ENCODE data around the gene NTM. TPM values are rescaled to one million over a fixed set of nuclear protein-coding genes. Genes with fewer than 3 reads are reported as not detected.

NTM gene
- total RNA-seq, 4 donors from 2014 or later, result 3.6 to 11.8 (median 7.8) TPM

GRCh38 chr11:131792243-131792642 lies 421.8 kb downstream of the NTM start:
- ATAC-seq, result no peak
- TF ChIP-seq POLR2A (IDR thresholded peaks at IDR 0.05) (no peak), CTCF (IDR thresholded peaks at IDR 0.05) (no peak), POLR2AphosphoS5 (IDR thresholded peaks at IDR 0.05) (no peak), EP300 (IDR thresholded peaks at IDR 0.05) (no peak)
- no peak overlapping the region for H3K4me3 ChIP-seq
- no peaks in the 10 kb centered on the region for H3K9me3 ChIP-seq
- H3K4me1 ChIP-seq, result no peaks in the 10 kb centered on the region
- 50 to 51% methylated on average over 3 of the region's 3 CpGs for WGBS, 2 donors (ENCODE audit: low coverage in 1 of 2)
- H3K27ac ChIP-seq, result no peak overlapping the region
- peaks cover 9% of the 10 kb centered on the region for H3K27me3 ChIP-seq
- no peaks in the 10 kb centered on the region for H3K36me3 ChIP-seq

- no peaks in the 10 kb centered on the region for H3K4me1 ChIP-seq
- no peak overlapping the region for H3K27ac ChIP-seq
- no peaks in the 10 kb centered on the region for H3K9me3 ChIP-seq
- peaks cover 8% of the 10 kb centered on the region for H3K27me3 ChIP-seq
- no peak for TF ChIP-seq POLR2AphosphoS5 (IDR thresholded peaks at IDR 0.05)
- no peak for TF ChIP-seq EP300 (IDR thresholded peaks at IDR 0.05)
- TF ChIP-seq POLR2A (IDR thresholded peaks at IDR 0.05), result no peak
- TF ChIP-seq CTCF (IDR thresholded peaks at IDR 0.05), result no peak
- WGBS, 2 donors (ENCODE audit: low coverage in 1 of 2), result 71 to 72% methylated on average over 5 of the region's 7 CpGs
- no peak overlapping the region for H3K4me3 ChIP-seq
- ATAC-seq, result no peak
- no peaks in the 10 kb centered on the region for H3K36me3 ChIP-seq
Observed at GRCh38 chr11:131796089-131796488, 425.7 kb downstream of the NTM start.

- TF ChIP-seq CTCF (IDR thresholded peaks at IDR 0.05), result no peak
- no peak for TF ChIP-seq POLR2A (IDR thresholded peaks at IDR 0.05)
- TF ChIP-seq EP300 (IDR thresholded peaks at IDR 0.05), result no peak
- TF ChIP-seq POLR2AphosphoS5 (IDR thresholded peaks at IDR 0.05), result no peak
- ATAC-seq, result no peak
- Histone ChIP-seq H3K4me1 (no peaks in the 10 kb centered on the region), H3K4me3 (no peak overlapping the region), H3K36me3 (no peaks in the 10 kb centered on the region), H3K27me3 (peaks cover 8% of the 10 kb centered on the region), H3K27ac (no peak overlapping the region), H3K9me3 (no peaks in the 10 kb centered on the region)
- WGBS, 2 donors (ENCODE audit: low coverage in 1 of 2), result 78 to 83% methylated on average over 4 of the region's 5 CpGs
Observed at GRCh38 chr11:131796541-131796940, 426.1 kb downstream of the NTM start.

- no peak for TF ChIP-seq CTCF (IDR thresholded peaks at IDR 0.05)
- no peak for TF ChIP-seq EP300 (IDR thresholded peaks at IDR 0.05)
- TF ChIP-seq POLR2AphosphoS5 (IDR thresholded peaks at IDR 0.05), result no peak
- no peak for TF ChIP-seq POLR2A (IDR thresholded peaks at IDR 0.05)
- peaks cover 19% of the 10 kb centered on the region for H3K27me3 ChIP-seq
Observed at GRCh38 chr11:131800452-131800851, 430.0 kb downstream of the NTM start.

GRCh38 chr11:131802440-131803115 lies 432.2 kb downstream of the NTM start:
- peaks cover 21% of the 10 kb centered on the region for H3K27me3 ChIP-seq
- no peak overlapping the region for H3K4me3 ChIP-seq
- no peaks in the 10 kb centered on the region for H3K4me1 ChIP-seq
- TF ChIP-seq POLR2A (IDR thresholded peaks at IDR 0.05), result no peak
- no peak for TF ChIP-seq POLR2AphosphoS5 (IDR thresholded peaks at IDR 0.05)
- no peak for TF ChIP-seq CTCF (IDR thresholded peaks at IDR 0.05)
- TF ChIP-seq EP300 (IDR thresholded peaks at IDR 0.05), result no peak
- no peak for ATAC-seq
- no peaks in the 10 kb centered on the region for H3K9me3 ChIP-seq
- no peak overlapping the region for H3K27ac ChIP-seq
- no peaks in the 10 kb centered on the region for H3K36me3 ChIP-seq
- WGBS, 2 donors (ENCODE audit: low coverage in 1 of 2), result 49 to 71% methylated on average over 5 of the region's 9 CpGs

More at GRCh38 chr11:131800452-131800851, 430.0 kb downstream of the NTM start:
- Histone ChIP-seq H3K4me3 (no peak overlapping the region), H3K9me3 (no peaks in the 10 kb centered on the region), H3K36me3 (no peaks in the 10 kb centered on the region), H3K27ac (no peak overlapping the region), H3K4me1 (no peaks in the 10 kb centered on the region)
- ATAC-seq, result no peak
- WGBS, 2 donors (ENCODE audit: low coverage in 1 of 2), result 58 to 71% methylated on average over 2 of the region's 2 CpGs
